ENCODE results near the gene ADRB1.

The ADRB1 gene

DNA sequence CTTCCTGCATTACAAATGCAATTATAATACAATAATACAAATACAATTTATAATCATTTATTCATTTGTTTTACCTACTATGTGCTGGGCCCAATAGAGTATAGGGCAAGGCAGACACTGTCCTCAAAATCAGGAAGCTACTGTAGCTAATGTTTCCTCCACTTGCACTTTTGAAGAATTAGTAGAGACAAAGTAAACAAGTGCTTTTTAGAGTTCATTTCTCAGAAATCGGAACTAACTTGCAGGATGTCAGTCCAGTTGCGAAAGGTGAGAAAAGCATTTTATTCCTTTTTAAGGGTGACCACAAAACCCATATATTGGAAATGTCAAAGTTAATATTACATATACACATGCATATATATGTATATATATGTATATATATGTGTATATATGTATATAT lies 14.2 kb downstream of the ADRB1 start:
- no peak for DNase-seq (ENCODE audit: low read depth in 2 of 2)

DNA sequence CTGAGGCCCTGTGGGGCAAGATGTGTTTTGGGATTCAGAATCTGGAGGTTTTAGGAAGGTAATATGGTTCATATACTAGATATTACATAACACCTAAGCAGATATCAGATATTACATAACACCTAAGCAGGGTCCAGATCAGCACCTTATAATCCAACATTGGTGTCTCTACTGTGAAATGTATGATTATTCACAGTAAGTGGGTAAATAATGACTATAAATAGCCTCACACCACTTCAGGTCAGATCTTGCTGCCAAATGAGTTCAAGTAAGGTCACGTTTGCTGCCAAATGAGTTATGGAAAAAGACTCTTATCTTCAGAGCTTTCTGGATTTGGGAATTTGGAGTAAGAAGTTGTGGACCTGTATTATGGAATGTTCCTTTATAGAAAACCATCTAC lies 14.6 kb downstream of the ADRB1 start:
- DNase-seq (ENCODE audit: low read depth in 2 of 2): no peak

DNA sequence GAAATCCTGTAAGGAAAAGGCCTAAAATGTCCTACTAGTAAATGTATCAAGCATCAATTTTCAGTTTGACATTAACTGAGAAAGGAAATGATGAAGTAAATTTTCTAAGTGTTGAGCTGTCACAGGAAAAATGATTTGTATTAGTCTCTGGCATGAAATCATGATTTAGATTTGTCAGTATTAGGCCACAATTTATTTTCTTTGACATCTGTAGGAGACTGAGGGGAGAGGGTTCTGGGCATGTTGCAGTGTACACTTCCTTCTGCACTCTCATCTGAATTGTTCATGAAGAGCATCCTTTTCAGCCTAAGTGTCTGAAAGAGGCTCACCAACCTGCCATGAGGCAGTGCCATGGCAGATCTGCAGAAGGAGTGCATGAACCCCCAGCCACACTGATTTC lies 15.9 kb downstream of the ADRB1 start:
- DNase-seq (ENCODE audit: low read depth in 2 of 2): no peak

DNA sequence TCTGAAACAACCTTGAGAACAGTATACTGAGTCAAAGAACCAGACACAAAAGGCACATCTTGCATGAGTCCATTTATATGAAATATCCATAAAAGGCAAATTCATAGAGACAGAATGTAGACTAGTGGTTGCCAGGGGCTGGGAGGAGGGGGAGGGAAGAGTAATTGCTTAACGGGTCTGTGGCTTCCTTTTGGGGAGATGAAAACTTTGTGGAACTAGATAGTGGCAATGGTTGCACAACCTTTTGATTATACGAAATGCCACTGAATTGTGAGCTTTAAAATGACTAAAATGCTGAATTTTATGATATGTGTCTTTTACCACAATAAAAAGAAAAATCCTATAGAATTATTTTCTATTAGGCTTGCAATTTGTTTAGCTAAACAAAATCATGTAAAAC lies 16.8 kb downstream of the ADRB1 start:
- DNase-seq (ENCODE audit: low read depth in 2 of 2): no peak

DNA sequence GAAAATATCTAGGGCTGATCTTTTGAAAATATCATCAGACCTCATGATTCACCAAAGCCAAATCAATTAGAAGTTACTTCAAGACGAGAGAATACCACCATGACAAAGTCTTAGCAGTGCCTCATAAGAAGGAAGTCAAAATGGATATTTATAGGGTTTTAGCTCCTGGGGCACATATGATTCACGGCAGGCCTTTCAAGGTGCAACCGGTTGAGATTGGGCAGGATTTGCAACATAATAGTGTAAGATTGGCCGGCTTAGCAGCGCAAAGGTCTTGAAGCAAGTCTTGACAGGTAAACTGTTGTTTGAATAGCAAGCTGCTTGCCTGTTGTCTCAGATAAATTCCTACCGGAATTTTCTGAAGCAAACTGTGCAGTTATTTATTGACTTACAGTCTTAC lies 17.5 kb downstream of the ADRB1 start:
- DNase-seq (ENCODE audit: low read depth in 2 of 2): no peak

DNA sequence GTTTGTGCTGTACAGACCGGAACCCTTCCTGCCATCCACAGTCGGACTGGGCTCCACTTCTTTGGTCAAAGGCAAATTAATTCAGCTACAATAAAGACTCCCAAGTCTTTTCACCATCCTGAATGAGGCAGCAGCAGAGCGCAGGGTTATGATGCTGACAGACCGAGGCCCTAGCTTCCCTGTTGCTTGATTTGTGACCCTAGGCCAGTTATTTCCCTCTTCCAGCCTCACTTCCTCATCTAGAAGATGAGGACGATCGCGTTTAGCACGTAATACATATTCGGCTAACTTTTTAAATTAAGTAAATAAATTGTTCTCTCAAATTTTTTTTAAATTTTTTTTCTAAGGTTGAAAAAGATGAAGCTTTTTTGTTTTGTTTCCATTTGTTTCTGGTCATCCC lies 18.1 kb downstream of the ADRB1 start:
- no peak for DNase-seq (ENCODE audit: low read depth in 2 of 2)

DNA sequence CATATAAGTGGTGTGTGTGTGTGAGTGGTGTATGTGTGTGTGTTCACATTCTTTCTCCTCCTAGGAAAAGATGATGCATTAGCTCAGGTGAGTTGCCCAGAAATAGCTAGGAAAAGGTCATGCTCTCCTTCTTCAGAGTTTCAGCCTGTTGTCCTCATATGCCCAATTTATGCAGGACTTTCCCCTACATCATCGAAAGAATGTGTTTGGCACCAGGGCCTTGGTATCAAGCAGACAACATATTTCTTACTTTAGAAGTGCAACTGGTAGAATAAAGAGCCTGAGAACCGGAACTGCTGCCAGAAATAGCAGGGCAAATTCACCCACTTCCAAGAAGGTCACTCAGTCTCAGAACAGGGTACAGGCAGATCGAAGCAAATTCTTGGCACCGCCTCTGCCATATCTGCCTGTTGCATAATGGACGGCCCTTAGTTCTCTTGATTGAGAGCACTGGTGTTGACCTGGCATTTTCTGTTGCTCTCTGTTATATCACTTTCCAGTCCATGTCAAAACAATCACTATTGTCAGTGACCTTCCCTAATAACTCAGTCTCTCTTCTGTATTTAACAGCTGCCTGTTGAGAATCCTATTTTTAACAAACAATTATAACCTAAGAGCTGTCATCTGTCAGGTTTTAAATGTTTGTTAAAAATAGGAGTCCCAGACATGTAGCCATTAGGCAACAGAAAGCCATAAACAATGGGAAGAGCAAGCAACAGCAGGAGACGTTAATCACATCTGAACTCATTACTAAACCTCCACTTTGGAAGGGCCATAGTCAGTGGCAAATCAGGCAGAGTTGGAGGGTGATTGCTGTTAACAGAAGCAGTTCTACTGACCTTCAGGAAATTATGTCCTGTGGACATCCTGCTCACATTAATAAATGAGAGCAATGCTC lies 20.7 kb downstream of the ADRB1 start:
- DNase-seq (ENCODE audit: low read depth in 2 of 2): no peak

DNA sequence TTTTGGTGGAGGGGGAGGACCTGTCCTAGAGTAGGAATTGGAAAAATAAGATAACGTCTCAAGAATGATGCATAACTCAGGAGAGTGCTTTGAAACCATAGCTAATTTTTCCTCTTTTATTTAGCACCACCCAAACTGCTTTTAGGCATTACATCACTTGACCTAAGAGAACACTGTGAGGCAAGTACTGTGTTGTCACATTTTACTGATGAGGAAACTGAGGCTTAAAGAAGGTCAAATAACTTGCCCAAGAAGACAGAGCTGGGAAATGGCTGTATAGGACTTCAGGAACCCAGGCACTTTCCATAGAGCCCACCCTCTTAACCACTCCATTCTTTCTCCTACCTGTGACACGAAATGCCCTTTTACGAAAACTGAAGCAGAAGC lies 21.4 kb downstream of the ADRB1 start:
- DNase-seq (ENCODE audit: low read depth in 2 of 2): no peak

DNA sequence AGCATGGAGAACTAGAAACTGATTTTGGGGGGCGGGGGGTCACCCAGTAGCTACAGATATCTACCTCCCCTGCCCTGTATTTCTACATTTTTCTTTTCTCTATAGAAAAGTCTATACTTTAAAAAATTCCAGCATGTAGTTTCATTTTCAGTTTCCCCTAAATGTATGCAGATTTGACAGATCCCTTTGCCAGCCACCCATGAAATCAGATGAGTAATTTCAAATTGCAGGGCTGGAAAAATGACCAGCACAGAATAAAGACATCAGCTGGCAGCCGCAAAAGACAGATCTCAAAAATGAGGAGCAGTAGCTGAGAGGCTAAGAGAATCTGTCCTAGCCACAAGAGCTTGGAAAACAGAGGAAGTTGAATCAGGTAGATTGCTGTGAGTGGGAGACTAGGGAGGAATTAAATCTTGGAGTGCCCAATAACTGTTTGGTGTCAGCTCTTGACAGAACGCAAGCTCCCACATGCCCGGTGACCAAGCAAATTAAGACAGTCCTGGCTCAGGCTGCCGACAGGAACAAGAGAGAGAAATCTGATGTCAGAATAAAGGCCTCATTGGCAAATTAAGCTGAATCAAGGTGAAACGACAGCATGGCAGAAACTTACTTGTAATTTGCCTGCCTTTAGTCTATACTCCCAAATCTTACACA lies 24.5 kb downstream of the ADRB1 start:
- DNase-seq (ENCODE audit: low read depth in 2 of 2): no peak

DNA sequence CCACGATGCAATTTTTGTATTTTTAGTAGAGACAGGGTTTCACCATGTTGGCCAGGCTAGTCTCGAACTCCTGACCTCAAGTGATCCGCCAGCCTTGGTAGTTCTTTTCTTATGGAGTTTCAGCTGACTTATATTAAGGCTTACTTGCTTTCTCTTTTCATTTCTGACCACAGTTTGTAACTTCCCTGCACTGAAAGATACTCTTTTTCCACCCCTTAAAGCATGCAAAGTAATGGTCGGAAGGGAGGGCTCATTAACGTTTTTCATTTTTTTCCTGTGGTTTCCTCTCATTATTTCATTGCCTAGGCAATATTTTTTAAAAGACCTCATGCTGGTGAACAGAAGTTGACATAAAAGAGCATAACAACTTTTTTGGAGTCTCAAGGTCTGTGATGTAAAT lies 27.0 kb downstream of the ADRB1 start:
- DNase-seq (ENCODE audit: low read depth in 2 of 2): no peak

DNA sequence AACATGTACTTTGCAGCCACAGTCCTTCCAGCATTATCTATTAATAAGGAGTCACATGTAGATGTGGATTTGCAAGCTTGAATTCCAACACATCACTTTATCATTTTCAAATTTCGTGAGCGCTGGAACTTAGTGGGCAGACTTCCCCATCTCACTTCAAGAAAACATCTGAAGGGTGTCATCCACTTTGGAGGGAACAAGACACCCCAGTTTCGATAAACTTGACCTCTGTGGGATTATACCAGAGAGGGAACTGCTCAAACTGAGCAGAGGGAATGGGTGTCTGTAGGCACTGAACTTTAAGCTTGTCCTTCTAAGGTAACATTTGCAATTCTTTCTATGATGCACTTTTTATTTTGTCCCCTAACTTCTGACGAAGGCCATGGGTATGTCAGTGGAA lies 27.5 kb downstream of the ADRB1 start:
- DNase-seq (ENCODE audit: low read depth in 2 of 2): no peak

DNA sequence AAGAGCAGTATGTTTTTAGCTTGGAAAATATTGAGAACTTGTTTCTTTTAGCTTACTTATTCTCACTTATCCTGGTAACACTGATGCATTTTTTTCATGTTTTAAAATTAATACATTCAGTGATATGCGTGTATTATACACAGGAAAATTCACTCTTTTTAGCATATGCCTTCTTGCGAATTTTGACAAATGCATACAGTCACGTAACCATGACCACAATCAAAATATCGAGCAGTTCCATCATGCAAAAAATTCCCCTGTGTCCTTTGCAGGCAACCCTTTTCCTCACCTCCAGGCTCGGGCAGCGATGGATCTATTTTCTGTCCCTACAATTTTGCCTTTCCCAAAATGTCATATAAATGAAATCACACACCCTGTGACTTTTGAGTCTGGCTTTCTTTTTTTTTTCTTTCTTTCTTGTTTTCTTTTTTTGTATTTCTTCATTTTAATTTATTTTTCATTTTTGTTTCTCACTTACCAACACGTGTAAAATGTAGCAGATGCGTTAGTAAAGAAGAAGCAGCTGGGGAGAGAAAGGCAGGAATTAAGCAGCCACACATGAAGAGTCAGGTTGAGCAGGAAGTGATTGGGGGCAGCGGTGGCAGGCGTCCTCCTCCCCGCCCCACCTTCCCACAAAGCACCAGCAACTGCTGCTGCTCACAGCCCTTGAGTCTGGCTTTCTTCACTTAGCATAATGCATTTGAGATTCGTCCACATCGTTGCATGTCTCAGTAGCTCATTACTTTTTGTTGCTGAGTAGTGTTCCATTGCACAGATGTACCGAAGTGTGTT lies 29.9 kb downstream of the ADRB1 start:
- no peak for DNase-seq (ENCODE audit: low read depth in 2 of 2)

DNA sequence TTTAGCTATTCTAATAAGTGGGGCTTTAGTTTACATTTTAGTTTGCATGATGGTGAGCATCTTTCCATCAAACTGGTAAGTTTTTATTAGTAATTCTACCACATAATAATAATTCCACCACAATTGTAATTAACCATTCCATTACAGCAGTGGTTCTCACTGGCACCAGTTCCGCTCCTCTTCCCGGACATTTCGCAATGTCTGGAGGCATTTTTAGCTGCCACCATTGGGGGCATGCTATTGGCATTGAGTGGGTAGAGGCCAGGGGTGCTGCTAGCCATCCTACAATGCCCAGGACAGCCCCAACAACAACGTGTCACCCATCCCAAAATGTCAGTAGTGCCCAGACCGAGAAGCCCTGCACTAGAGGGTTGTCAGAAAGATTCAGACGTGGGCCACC lies 31.4 kb downstream of the ADRB1 start:
- DNase-seq (ENCODE audit: low read depth in 2 of 2): no peak

DNA sequence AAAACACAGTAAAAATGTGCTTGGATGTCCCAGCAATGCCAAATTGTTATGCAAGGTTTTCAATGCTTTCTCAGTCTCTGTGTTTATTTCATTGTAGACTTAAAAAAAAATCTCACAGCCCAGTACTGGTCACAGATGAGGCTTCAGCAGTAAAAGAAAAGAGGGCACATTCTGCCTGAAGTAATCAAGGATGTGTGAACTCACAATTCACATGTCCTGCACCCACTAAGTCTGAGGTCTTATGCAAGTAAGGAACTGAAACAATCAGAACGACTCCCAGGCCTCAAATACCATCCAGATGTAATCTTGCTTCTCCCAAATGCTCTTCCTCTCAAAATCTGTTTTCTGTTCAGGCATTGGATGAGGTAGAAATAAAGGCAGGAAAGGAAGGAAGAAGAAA lies 33.7 kb downstream of the ADRB1 start:
- DNase-seq (ENCODE audit: low read depth in 2 of 2): no peak

DNA sequence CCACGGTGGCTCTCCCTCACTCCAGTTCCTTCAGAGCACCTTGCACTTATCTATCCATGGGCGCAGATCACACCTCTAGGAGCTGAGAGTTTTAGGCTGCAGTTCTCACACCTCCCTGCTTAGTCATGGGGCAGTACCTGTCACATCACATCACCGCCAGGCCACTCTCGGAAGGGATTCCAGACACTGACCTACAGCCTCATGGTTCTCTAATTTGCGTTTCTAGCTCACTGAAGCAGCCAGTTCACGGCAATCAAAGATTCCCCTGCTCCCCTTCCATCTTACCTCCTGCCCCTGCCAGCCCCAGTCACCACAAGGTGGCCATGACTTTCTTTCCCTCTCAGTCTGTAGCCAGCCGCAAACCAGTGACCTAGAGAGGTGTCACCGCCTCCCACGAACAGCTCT lies 34.2 kb downstream of the ADRB1 start:
- DNase-seq (ENCODE audit: low read depth in 2 of 2): no peak

DNA sequence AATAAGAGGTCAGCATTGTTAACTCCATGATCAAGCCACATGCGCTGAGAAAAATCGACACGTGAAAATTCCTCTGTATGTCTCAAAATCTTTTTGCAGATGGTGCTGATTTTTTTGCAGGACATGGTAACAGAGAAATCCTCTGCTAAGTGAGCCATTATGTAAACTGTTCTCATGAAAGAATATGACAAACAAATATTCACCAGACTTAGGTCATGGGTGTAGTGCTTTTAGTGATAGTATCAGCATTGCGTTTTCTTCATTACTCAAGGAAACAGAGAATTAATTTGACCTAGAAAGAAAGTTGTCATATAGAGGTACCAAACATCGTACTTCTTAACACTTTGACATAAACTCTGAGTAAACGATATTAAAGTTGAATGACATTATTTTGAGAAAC lies 34.7 kb downstream of the ADRB1 start:
- DNase-seq (ENCODE audit: low read depth in 2 of 2): no peak

DNA sequence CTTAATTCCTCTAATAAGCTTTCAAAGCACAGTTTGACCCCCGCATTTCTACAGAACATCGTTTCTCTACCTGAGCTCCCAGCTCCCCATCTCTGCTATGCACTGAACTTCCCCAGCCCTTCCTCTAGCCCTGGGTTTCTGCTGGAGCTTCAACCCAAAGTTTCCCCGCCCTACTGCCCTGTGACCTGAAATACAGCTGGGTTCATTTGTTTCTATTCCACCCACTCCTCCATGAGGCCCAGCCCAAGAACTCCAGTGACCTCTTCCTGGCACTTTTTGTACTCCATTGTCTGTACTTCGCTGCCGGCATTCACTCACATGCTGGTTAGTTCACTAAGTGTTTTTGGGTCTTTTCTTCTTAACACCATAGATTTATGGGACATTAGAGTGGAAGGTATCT lies 35.8 kb downstream of the ADRB1 start:
- no peak for DNase-seq (ENCODE audit: low read depth in 2 of 2)

DNA sequence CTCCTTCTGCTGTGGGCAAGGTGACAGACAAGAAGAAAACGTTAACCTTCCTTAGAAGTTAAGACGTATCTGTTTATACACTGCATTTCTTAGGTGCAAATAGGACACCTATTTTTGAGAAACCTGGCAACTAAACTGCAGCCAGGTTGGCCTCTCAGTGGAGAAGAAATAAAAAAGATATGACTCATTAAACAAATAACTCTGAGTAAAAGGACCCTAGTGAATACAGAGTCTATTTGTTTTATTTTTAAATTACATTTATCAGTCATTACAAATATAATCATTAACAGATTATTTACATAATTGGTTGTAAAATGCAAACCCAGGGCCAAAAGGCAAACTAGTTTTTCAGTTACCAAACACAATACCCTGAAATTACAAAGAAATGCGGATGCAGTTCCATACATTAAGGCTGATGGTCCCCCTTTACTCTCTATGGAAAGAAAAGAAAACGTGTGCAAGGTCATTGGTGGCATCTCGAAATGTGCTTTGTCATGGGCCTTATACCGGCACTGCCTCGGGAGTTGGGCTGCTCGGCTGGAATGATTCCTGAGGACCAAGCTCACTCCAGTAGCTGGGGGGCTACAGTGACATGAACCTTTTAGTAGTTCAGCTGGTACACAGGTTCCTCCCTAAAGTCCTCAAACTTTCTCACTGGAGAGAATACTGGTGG lies 38.4 kb downstream of the ADRB1 start:
- no peak for DNase-seq (ENCODE audit: low read depth in 2 of 2)

DNA sequence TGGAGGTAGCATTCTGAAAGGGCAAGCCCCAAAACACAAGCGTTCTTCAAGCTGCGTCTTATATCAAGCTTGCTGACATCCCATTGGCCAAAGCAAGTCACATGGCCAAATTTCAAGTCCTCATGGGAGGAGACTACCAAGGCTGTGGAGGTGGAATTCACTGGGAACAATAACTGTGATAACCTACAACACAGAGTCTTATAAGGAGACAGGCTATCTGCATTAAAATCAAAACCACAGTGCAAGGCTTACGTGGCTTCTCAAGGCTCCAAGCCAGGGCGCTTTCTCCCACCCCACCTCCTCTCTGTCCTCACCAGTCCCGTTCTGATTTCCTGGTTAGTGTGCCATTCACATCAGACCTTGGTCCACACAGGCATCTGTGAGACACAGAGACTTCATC lies 39.4 kb downstream of the ADRB1 start:
- DNase-seq (ENCODE audit: low read depth in 2 of 2): no peak

DNA sequence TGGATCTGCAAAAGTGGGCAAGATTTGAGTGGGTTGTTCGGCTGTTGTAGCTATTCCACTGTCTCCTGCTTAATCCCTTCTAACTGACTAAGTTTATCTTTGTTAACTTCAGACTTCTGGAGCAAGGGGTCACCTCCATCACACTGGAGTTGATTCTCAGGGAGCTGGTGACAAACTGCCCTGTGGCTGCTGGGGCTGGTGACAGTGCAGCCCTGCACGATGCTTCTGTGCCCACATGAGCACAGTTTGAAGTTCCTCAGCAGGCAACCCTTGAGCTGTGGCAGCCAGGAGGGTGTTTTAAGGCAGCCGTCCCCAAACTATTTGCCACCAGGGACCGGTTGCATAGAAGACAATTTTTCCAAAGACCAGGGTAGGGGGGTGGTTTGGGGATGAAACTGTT lies 40.5 kb downstream of the ADRB1 start:
- DNase-seq (ENCODE audit: low read depth in 2 of 2): no peak

DNA sequence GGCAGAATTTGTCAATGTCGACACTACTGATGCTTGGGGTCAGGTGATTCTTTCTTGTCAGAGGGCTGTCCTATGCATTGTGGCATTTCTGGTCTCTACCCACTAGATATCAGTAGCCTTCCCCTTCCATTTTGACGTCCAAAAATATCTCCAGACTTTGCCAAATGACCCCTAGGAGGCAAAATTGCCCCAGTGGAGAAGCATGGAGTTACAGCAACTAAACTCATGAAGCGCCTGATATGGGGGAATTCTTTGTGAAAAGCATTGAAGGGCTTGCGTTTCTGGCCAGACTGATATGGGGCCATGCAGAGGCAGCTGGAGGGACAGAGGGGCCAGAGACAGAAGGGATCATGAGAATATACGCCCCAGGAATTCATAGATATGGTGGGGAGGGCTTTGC lies 43.6 kb downstream of the ADRB1 start:
- DNase-seq (ENCODE audit: low read depth in 2 of 2): no peak

DNA sequence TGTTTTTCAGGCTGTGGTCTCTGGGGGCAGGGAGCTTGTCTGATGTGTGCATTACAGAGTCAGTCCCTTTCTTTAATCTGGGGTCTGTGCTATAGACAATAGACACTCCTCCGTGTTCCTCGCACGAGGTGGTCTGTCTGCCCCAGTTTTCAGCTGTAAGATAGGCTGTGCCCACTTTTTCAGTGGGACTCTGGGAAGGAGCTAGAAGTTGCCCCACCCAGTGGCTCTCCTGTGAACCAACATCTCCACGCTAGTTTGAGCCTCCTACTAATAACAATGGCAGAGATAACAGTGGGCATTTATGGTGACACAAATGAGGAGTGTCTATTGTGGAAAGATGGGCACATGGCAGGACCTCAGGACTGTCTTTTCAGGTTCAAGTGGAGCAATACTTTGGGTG lies 44.0 kb downstream of the ADRB1 start:
- DNase-seq (ENCODE audit: low read depth in 2 of 2): no peak
